GM21717 (cell line): ENCODE results near the gene PIEZO1.

Experiments used
- ATAC-seq: cut with Tn5 transposase; IDR thresholded peaks from one replicate; pipeline ENCODE4 v1.9.1; 2021; ENCODE audit warnings: mild to moderate bottlenecking, moderate library complexity; ENCODE audit not compliant: unreplicated experiment

The PIEZO1 gene

GRCh38 chr16:88770461-88771293, 14.3 kb downstream of the PIEZO1 start:
- ATAC-seq: no peak

- no peak for ATAC-seq
Measured at GRCh38 chr16:88769617-88770460, 15.2 kb downstream of the PIEZO1 start.

GRCh38 chr16:88768071-88768783, 16.8 kb downstream of the PIEZO1 start:
- no peak for ATAC-seq

- ATAC-seq: no peak
Measured at GRCh38 chr16:88767546-88768070, 17.4 kb downstream of the PIEZO1 start.

- ATAC-seq: no peak
Measured at GRCh38 chr16:88766975-88767374, 18.0 kb downstream of the PIEZO1 start.

GRCh38 chr16:88764913-88765349, 20.1 kb downstream of the PIEZO1 start:
- no peak for ATAC-seq

GRCh38 chr16:88764080-88764479, 20.9 kb downstream of the PIEZO1 start:
- ATAC-seq: no peak

- no peak for ATAC-seq
Measured at GRCh38 chr16:88763502-88764053, 21.4 kb downstream of the PIEZO1 start.

- no peak for ATAC-seq
Measured at GRCh38 chr16:88762941-88763340, 22.1 kb downstream of the PIEZO1 start.

GRCh38 chr16:88762258-88762870, 22.7 kb downstream of the PIEZO1 start:
- ATAC-seq: no peak

- ATAC-seq: no peak
Measured at GRCh38 chr16:88761830-88762229, 23.2 kb downstream of the PIEZO1 start.

- no peak for ATAC-seq
Measured at GRCh38 chr16:88761143-88761534, 23.9 kb downstream of the PIEZO1 start.

- ATAC-seq: no peak
Measured at GRCh38 chr16:88760424-88761142, 24.4 kb downstream of the PIEZO1 start.

GRCh38 chr16:88759976-88760350, 25.1 kb downstream of the PIEZO1 start:
- no peak for ATAC-seq

GRCh38 chr16:88759245-88759975, 25.6 kb downstream of the PIEZO1 start:
- ATAC-seq: no peak

- ATAC-seq: no peak
Measured at GRCh38 chr16:88758944-88759244, 26.1 kb downstream of the PIEZO1 start.

- ATAC-seq: no peak
Measured at GRCh38 chr16:88758227-88758943, 26.6 kb downstream of the PIEZO1 start.

- ATAC-seq: no peak
Measured at GRCh38 chr16:88755745-88756443, 29.1 kb downstream of the PIEZO1 start.
